ELR (cell line): ENCODE data around the gene KRT23.
A peak's percentile ranks its signal among the peaks of the same experiment; 100 is the strongest.
"Not testable (repeated sequence)": the region's sequence is repeated elsewhere in the genome, so short reads cannot be mapped to it uniquely, and the experiment has no call there.

ENCODE experiments used
- DNase-seq: peaks from one replicate; pipeline ENCODE4 v3.0.0-alpha.2; 2015; ENCODE audit warnings: low read depth

Gene KRT23

GRCh38 chr17:40949418-40949817 is 12.0 kb upstream of the KRT23 start:
- no peak for DNase-seq

GRCh38 chr17:40947929-40948328 is 10.5 kb upstream of the KRT23 start:
- no peak for DNase-seq

GRCh38 chr17:40945414-40945813 is 8.0 kb upstream of the KRT23 start:
- DNase-seq = no peak

GRCh38 chr17:40944531-40944930 is 7.1 kb upstream of the KRT23 start:
- no peak for DNase-seq

GRCh38 chr17:40942553-40942952 is 5.1 kb upstream of the KRT23 start:
- no peak for DNase-seq

GRCh38 chr17:40940266-40940665 is 2.8 kb upstream of the KRT23 start:
- no peak for DNase-seq

- DNase-seq = no peak
Observed at GRCh38 chr17:40938981-40939380, 1.5 kb upstream of the KRT23 start.

GRCh38 chr17:40936976-40937375 is 470 bp downstream of the KRT23 start:
- no peak for DNase-seq

- DNase-seq = no peak
Observed at GRCh38 chr17:40936437-40936971, 942 bp downstream of the KRT23 start.

GRCh38 chr17:40935624-40936023 is 1.8 kb downstream of the KRT23 start:
- DNase-seq = no peak

GRCh38 chr17:40932608-40933007 is 4.8 kb downstream of the KRT23 start:
- DNase-seq = no peak

- DNase-seq = no peak
Observed at GRCh38 chr17:40931311-40931710, 6.1 kb downstream of the KRT23 start.

GRCh38 chr17:40926341-40926740 is 11.1 kb downstream of the KRT23 start:
- no peak for DNase-seq

GRCh38 chr17:40922239-40922638 is 15.2 kb downstream of the KRT23 start:
- peak; percentile 91 for DNase-seq

GRCh38 chr17:40921026-40921425 is 16.4 kb downstream of the KRT23 start:
- DNase-seq = no peak

GRCh38 chr17:40917116-40917515 is 20.3 kb downstream of the KRT23 start:
- DNase-seq = not testable (repeated sequence)

GRCh38 chr17:40916366-40916765 is 21.1 kb downstream of the KRT23 start:
- DNase-seq = no peak

GRCh38 chr17:40915721-40916256 is 21.7 kb downstream of the KRT23 start:
- DNase-seq = peak; percentile 64

GRCh38 chr17:40915199-40915661 is 22.2 kb downstream of the KRT23 start:
- DNase-seq = peak; percentile 99

GRCh38 chr17:40914075-40914855 is 23.2 kb downstream of the KRT23 start:
- DNase-seq = no peak

GRCh38 chr17:40912486-40913210 is 24.8 kb downstream of the KRT23 start:
- peak; percentile 33 for DNase-seq

- peak; percentile 26 for DNase-seq
Observed at GRCh38 chr17:40910441-40910841, 27.0 kb downstream of the KRT23 start.

- DNase-seq = peak; percentile 82
Observed at GRCh38 chr17:40909755-40910154, 27.7 kb downstream of the KRT23 start.
